ENCODE data around the gene GDPD5.
A peak's percentile ranks its signal among the peaks of the same experiment; 100 is the strongest.

GDPD5 gene

DNA sequence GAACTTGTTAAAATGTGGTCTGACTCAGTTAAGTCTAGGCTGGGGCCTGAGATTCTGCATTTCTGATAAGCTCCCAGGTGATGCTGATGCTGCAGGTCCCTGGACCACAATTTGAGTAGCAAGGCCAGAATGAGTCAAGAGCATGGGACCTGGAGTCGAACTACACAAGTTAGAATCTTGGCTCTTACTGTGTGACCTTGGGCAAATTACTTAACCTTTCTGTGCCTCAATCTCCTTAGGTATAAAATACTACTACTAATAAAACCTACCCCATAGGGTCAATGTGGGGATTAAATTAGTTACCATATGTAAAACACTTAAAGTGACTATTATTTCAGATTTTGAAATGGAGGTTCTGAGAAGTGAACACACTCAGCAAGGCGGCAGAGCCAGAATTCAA, 34.3 kb downstream of the GDPD5 start:
- ATAC-seq, result no peak

GRCh38 chr11:75490221-75491181, 35.2 kb downstream of the GDPD5 start:
- ATAC-seq, result no peak

DNA sequence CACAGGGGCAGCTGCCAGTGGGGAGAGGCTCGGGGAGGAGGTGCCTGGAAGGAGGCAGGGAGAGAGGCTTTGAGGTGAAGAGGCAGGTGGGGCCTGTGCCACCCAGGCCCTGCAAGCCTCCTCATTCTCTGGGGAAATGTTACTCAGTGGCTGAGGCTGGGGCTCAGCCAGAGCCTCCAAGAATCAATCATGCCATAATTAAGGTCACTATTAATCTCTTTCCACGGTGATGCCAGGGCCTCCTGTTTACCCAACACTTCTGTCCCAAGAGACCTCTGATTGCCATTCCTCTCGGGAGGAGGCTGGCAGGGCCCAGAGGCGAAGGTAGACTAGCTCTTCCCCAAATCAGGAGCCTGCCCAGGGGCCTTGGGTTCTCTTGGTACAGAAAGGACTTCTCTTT, 38.4 kb downstream of the GDPD5 start:
- ATAC-seq, result no peak

DNA sequence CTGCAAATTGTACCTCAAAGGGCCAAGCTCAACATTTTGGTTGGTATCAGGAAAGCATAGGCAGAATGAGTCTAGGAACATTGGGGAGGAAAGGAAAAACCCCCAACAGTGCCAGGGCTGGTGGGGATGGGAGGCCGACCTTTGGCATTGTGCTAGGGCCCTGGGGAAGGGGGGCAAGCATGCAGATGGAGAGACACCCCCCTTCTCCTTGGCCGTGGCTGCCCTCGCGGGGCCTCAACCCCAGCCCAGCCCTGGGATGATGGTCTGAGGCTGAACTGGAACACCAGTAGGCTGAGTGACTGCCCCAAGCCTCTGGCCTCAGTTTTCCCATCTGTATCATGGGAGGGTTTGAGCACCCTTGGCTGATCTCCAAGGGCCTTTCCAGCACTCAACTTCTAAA, 40.0 kb downstream of the GDPD5 start:
- ATAC-seq, result no peak

DNA sequence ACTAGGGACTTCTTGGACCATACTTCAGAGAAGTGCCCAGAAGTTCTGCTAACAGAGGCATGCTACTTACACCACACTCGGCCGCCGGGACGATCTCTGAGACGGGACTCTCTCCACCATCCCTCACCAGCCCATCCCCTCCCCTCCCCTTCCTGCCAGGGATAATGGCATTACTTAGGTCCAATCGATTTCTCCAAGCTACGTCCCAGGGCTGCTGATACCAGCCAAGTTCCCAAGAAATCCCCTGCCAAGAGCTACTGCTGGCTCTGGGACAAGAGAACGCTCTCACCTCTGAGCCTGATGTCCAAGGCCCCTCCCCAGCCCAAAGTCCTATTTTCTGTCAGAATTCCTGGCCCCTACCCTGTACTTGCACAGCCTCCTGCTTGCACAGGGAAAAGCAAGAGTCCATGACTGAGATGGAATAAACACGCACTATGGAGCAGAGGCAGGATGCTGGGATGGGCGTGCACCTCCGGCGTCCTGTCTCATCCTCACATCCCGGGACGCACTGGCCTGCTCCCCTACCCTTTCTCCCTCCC, 42.7 kb downstream of the GDPD5 start:
- no peak for ATAC-seq

DNA sequence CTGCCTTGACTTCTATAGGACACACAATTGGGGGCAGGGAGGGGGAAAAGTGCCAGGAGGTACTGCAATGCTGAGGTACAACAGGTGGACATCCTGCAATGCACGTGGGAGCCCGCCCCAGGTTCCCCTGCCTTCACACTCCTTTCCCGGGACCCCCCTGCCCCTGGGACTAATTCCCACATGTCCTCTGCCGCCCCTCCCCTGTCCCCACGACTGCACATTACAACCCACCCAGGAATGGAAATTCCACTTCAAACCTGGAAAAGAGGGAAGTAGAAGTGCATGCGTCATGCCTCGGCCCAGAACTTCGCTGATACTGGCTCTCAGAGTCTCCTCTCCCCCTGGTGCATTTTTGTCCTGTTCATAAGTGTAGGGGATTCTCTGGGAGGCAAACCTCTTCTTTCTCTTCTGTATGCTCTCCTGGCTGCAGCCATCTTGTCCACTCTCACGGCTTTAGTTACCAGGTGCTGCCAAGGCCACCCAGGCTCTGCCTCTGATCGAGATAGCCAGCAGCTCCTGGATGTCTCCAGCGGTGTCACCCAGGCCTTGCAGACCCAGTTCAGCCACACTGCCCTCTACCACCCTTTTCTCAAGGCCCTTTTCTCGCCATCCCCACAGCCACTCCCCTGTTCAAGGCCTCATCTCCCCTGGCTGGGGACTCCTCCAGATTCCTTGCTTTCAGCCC, 43.7 kb downstream of the GDPD5 start:
- no peak for ATAC-seq

GRCh38 chr11:75481223-75481921, 44.4 kb downstream of the GDPD5 start:
- no peak for ATAC-seq

- no peak for ATAC-seq
Observed at GRCh38 chr11:75480185-75481175, 45.3 kb downstream of the GDPD5 start.

DNA sequence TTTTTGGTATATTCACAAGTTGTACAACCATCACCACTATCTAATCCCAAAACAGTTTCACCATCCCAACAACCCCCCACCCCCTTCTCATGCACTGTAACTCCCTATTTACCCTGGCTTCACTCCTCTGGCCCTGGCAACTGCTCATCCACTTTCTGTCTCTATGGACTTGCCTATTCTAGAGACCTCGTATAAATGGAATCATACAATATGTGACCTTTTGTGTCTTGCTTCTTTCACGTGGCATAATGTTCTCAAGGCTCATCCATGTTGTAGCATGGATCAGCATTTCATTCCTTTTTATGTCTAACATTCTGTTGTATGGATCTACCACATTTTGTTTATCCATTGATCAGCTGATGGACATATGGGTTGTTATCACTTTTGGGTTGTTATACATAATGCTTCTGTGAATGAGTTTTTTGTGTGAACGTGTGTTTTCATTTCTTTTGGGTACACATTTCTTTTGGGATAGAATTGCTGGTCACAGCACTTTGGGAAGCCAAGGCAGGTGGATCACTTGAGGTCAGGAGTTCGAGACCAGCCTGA, 46.1 kb downstream of the GDPD5 start:
- ATAC-seq, result no peak

DNA sequence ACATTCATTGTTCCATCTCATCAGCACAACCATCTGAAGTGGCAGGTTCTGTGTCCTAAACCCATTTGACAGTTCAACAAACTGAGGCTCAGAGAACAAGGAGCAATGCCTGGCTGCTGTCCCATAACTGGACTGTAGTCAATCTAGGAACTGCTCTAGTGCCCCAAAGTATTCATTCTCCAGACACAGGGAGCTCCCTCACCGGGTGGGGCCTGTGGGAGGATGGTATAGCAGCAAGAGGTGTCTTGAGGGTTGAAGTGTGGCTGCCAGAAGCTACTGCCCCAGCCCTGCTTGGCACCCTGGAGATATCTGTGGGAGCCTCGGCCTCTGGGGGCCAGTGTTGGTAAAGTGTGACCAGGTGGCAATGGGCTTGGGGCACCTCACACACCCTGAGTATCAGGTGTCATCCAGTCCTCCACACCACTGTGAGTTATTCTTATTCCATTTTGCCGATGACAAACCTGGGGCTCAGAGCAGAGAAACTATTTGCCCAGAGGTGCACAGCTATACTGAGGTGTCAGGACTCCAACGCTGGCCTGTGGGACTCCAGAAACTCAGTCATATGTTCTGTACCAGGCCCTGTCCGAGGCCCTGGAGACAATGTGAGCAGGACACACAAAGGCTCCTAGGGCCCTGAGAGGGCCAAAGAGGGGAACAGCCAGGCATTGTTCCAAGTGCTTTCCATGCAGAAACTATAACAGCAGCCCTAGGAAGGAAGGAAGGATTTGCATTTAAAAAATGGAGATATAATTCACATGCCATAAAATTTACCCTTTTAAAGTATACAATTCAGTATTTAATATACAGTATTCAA, 46.8 kb downstream of the GDPD5 start:
- ATAC-seq, result no peak

DNA sequence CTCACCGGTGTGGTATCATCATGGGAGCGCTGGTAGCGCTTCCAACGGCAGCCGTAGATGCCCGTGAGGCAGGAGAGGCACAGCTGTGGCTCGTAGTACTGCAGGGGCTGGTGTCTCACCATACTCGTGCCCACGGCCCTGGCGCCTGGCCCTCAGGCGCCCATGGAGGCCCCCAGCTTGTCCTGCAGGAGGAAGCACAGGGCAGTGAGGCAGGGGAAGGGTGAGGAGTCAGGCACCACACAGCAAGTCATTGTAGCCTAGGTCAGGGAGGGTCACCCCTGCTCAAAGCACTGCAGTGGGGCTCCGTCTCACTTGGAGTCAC, 48.2 kb downstream of the GDPD5 start:
- no peak for ATAC-seq

GRCh38 chr11:75476739-75477613, 48.8 kb downstream of the GDPD5 start:
- no peak for ATAC-seq

- peak; percentile 64 to 76 for ATAC-seq
Observed at GRCh38 chr11:75475767-75476650, 49.7 kb downstream of the GDPD5 start.

- ATAC-seq, result peak; percentile 77 to 85
Observed at GRCh38 chr11:75474878-75475766, 50.6 kb downstream of the GDPD5 start.

DNA sequence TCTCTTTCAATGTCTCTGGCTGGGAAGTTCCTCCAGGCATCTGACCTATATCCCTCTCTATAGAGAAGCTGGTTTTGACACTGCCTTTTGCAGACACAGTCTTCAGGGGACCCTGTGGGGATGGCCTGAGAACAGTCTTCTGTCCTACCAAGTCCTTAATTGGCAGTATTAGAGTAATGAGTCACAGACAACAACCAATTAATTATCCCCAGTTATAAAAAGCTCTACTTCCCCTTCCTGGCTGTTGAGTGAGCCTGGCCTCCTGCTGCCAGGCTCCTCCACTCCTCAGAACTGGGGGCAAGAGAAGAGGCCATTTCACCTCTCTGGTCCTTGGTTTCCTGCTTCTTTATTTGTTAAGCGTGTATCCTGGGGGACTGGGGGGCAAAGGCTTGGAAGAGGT, 51.5 kb downstream of the GDPD5 start:
- no peak for ATAC-seq

DNA sequence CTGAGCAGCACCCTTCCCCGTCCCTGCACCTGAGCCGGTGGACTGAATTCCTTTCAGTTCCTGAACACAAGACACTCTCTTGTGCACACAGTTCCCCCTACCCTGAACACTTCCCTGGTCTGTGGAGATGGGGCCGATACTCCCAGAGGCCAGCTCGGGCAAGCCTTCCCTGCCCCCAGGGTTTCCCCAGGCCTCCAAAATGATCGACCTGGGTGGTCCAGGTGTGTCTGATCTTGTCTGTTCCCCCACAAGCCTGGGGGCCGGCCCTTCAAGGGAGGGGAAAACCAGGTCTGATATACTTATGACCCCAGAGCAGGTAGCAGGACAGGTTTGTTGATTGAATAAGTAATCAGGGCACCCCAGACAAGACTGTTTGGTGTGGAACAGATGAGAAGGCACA, 52.1 kb downstream of the GDPD5 start:
- no peak for ATAC-seq

GRCh38 chr11:75472081-75472732, 53.5 kb downstream of the GDPD5 start:
- no peak for ATAC-seq
